Testis (tissue), 2 donors: ENCODE results near the gene KIAA1755.

ENCODE experiments used
- POLR2A ChIP-seq: fragments of 450-650 bp; IDR thresholded peaks from one replicate; pipeline ENCODE4 v1.6.1; 2017; ENCODE audit warnings: antibody characterized with exemption, mild to moderate bottlenecking, moderate library complexity
- TF ChIP-seq, protein P1 (sequence below), 3 experiments: fragments of 450-650 bp in 2 of 3; fragments of 200-600 bp in 1 of 3; sonication (generic) in 1 of 3; IDR thresholded peaks; one replicate each; pipeline ENCODE4 v1.5.1; 2016 to 2019; ENCODE audit warnings: antibody characterized with exemption in 3 of 3, mild to moderate bottlenecking in 2 of 3, moderate library complexity in 1 of 3

DNA sequence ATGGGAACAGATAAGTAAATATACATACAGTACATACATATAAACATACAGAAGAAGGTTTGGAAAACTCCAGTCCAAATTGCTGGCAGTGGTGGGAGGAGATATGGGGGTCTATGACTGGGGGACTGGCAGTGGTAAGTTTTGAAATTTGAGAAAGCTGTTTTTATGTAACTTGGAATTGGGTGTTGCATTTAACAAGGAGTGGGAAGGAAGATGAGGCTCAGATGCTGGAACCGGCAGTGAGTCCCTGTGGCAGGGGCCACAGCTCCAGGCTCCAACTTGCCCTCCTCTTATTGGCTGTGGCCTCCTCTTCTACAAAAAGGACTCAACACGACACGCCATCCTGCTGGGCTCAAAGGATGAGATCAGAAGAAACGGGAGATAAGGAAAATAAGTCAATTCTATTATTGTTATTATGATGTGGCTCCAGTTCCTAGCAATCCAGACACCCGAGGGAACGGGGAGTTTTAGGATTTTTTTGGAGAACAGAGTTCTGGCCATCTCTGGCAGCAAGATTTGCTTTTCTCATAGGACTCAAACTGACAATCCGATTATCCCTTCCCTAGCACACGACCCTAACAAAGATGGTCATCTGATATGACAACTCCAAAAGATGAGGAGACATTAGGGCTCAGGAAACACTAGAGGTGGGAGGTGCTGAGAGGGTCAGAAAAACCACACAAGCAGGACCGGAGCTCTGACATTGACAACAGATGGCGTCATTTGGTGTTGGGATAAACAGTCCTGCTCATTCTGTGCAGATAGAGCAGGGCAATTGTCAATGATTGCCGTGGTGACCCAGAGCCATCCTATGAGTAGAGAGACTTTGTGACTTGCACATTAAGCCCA lies 89.5 kb downstream of the KIAA1755 start:
- TF ChIP-seq, protein P1, sequence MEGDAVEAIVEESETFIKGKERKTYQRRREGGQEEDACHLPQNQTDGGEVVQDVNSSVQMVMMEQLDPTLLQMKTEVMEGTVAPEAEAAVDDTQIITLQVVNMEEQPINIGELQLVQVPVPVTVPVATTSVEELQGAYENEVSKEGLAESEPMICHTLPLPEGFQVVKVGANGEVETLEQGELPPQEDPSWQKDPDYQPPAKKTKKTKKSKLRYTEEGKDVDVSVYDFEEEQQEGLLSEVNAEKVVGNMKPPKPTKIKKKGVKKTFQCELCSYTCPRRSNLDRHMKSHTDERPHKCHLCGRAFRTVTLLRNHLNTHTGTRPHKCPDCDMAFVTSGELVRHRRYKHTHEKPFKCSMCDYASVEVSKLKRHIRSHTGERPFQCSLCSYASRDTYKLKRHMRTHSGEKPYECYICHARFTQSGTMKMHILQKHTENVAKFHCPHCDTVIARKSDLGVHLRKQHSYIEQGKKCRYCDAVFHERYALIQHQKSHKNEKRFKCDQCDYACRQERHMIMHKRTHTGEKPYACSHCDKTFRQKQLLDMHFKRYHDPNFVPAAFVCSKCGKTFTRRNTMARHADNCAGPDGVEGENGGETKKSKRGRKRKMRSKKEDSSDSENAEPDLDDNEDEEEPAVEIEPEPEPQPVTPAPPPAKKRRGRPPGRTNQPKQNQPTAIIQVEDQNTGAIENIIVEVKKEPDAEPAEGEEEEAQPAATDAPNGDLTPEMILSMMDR (IDR thresholded peaks at IDR 0.05): no peak
- no peak for TF ChIP-seq POLR2A
